H1 (cell line): ENCODE results near the gene EIF4A3.

ENCODE experiments used
- CHD2 ChIP-seq: IDR thresholded peaks from 2 replicates; pipeline ENCODE4 v1.6.1; 2012; ENCODE audit warnings: low read length, improper control_type of control experiment
- EGR1 ChIP-seq: IDR thresholded peaks from 2 replicates; pipeline ENCODE4 v1.6.1; 2011; ENCODE audit warnings: low read depth, low read length, borderline replicate concordance
- NANOG ChIP-seq: IDR thresholded peaks from 2 replicates; pipeline ENCODE4 v1.6.1; 2011; ENCODE audit warnings: low read length, low read depth, mild to moderate bottlenecking, inconsistent platforms; ENCODE audit not compliant: insufficient read depth, poor library complexity, severe bottlenecking
- POLR2A ChIP-seq, 2 experiments: IDR thresholded peaks; 1 replicate in 1 of 2; 2 replicates in 1 of 2; pipeline ENCODE4 v1.6.1; 2011; ENCODE audit warnings: low read depth in 2 of 2, low read length in 2 of 2, mild to moderate bottlenecking in 2 of 2; ENCODE audit errors: control extremely low read depth in 1 of 2
- POLR2AphosphoS5 ChIP-seq: IDR thresholded peaks from 2 replicates; pipeline ENCODE4 v1.6.1; 2011; ENCODE audit warnings: low read depth, low read length
- SP1 ChIP-seq: IDR thresholded peaks from 2 replicates; pipeline ENCODE4 v1.6.1; 2011; ENCODE audit warnings: low read depth, low read length
- TF ChIP-seq, protein P1 (sequence below), 3 experiments: IDR thresholded peaks; 1 replicate in 2 of 3; 2 replicates in 1 of 3; pipeline versions ENCODE4 v1.5.1 to v1.6.1; 2011; ENCODE audit warnings: low read length in 3 of 3, mild to moderate bottlenecking in 3 of 3, inconsistent platforms in 2 of 3, low read depth in 1 of 3, moderate library complexity in 1 of 3; ENCODE audit not compliant: insufficient read depth in 1 of 3; ENCODE audit errors: control extremely low read depth in 1 of 3
- TF ChIP-seq, protein P2 (sequence below): IDR thresholded peaks from 2 replicates; pipeline ENCODE4 v1.6.1; 2011; ENCODE audit warnings: low read length, improper control_type of control experiment
- TF ChIP-seq, protein P3 (sequence below): IDR thresholded peaks from 2 replicates; pipeline ENCODE4 v1.6.1; 2012; ENCODE audit warnings: low read length, inconsistent platforms
- TF ChIP-seq, protein P4 (sequence below): IDR thresholded peaks from 2 replicates; pipeline ENCODE4 v1.6.1; 2012; ENCODE audit warnings: inconsistent platforms

DNA sequence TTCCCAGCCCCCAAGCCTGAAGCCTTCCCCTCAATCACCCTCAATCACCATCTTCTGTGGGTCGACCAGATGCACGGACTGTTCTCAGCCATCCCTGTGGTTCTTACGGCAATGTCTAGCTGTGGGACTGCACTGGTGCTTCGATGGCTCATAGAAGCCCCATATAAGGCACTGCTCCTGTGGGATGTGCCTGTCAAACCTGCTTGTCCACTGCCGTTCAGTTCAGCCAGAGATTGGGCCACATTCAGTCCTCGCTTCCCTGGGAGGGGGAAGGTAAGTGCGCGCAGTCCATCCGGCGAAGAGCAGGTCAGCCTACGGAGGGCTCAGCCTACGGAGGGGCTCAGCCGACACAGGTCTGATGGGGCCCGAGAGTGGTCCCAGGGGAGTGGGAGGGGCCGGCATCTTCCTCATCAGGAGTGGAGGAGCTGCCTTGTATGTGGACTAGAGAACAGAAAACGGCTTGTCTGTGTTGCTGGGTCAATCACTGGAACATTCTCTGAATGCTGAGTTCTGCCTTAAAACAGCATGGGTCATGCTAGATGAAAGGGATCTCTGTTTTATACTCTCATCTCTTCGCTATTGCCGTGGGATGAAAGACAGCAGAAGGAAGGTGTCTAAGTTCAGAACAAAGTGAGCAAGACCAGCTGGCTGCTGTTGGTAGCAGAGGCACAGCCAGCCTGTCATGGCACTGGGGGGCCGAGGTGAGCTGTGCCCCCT lies 23.0 kb upstream of the EIF4A3 start, which contains the start of gene CARD14:
- TF ChIP-seq POLR2AphosphoS5 (no peak), CHD2 (no peak), NANOG (no peak), POLR2A (IDR thresholded peaks at IDR 0.05; ENCODE audit: control extremely low read depth in 1 of 2, low read depth in 2 of 2, low read length in 2 of 2) (no peak), EGR1 (no peak), SP1 (no peak)
- TF ChIP-seq, protein P1, sequence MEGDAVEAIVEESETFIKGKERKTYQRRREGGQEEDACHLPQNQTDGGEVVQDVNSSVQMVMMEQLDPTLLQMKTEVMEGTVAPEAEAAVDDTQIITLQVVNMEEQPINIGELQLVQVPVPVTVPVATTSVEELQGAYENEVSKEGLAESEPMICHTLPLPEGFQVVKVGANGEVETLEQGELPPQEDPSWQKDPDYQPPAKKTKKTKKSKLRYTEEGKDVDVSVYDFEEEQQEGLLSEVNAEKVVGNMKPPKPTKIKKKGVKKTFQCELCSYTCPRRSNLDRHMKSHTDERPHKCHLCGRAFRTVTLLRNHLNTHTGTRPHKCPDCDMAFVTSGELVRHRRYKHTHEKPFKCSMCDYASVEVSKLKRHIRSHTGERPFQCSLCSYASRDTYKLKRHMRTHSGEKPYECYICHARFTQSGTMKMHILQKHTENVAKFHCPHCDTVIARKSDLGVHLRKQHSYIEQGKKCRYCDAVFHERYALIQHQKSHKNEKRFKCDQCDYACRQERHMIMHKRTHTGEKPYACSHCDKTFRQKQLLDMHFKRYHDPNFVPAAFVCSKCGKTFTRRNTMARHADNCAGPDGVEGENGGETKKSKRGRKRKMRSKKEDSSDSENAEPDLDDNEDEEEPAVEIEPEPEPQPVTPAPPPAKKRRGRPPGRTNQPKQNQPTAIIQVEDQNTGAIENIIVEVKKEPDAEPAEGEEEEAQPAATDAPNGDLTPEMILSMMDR (IDR thresholded peaks at IDR 0.05; ENCODE audit: control extremely low read depth in 1 of 3, insufficient read depth in 1 of 3, low read depth in 1 of 3, low read length in 3 of 3): no peak
- TF ChIP-seq, protein P2, sequence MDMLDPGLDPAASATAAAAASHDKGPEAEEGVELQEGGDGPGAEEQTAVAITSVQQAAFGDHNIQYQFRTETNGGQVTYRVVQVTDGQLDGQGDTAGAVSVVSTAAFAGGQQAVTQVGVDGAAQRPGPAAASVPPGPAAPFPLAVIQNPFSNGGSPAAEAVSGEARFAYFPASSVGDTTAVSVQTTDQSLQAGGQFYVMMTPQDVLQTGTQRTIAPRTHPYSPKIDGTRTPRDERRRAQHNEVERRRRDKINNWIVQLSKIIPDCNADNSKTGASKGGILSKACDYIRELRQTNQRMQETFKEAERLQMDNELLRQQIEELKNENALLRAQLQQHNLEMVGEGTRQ: no peak
- TF ChIP-seq, protein P3, sequence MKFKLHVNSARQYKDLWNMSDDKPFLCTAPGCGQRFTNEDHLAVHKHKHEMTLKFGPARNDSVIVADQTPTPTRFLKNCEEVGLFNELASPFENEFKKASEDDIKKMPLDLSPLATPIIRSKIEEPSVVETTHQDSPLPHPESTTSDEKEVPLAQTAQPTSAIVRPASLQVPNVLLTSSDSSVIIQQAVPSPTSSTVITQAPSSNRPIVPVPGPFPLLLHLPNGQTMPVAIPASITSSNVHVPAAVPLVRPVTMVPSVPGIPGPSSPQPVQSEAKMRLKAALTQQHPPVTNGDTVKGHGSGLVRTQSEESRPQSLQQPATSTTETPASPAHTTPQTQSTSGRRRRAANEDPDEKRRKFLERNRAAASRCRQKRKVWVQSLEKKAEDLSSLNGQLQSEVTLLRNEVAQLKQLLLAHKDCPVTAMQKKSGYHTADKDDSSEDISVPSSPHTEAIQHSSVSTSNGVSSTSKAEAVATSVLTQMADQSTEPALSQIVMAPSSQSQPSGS: no peak
- TF ChIP-seq, protein P4, sequence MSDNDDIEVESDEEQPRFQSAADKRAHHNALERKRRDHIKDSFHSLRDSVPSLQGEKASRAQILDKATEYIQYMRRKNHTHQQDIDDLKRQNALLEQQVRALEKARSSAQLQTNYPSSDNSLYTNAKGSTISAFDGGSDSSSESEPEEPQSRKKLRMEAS: no peak
